VCaP (cell line): ENCODE data around the gene ARHGAP8.

ENCODE experiments used
- H3K27ac ChIP-seq: fragments of 450-650 bp; 2 replicates; pipeline ENCODE4 v1.5.1; 2017
- TF ChIP-seq, protein P1 (sequence below): fragments of 450-650 bp; conservative IDR thresholded peaks from 2 replicates; pipeline ENCODE4 v1.5.1; 2017; ENCODE audit warnings: mild to moderate bottlenecking, moderate library complexity

The ARHGAP8 gene

DNA sequence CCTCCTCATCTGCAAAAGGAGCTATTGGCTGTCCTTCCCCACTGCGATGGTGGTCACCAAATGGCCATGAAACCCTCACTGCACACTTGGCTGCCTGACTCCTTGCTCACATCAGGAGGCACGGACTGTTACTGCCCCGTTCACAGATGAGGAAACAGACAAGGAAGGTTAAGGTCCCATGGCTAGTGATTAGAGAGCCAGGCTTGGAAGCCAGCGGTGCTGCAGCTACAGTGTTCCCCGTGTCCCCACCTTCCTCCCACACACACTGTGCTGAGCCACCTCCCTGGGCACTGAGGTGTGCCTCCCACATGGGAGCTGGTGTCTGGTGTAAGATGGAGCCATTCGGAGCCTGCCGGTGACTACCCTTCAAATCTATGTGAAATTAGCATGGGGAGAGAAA is 2.6 kb downstream of the ARHGAP8 start:
- TF ChIP-seq, protein P1, sequence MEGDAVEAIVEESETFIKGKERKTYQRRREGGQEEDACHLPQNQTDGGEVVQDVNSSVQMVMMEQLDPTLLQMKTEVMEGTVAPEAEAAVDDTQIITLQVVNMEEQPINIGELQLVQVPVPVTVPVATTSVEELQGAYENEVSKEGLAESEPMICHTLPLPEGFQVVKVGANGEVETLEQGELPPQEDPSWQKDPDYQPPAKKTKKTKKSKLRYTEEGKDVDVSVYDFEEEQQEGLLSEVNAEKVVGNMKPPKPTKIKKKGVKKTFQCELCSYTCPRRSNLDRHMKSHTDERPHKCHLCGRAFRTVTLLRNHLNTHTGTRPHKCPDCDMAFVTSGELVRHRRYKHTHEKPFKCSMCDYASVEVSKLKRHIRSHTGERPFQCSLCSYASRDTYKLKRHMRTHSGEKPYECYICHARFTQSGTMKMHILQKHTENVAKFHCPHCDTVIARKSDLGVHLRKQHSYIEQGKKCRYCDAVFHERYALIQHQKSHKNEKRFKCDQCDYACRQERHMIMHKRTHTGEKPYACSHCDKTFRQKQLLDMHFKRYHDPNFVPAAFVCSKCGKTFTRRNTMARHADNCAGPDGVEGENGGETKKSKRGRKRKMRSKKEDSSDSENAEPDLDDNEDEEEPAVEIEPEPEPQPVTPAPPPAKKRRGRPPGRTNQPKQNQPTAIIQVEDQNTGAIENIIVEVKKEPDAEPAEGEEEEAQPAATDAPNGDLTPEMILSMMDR, result no peak
- peak overlapping the region; percentile 96 for H3K27ac ChIP-seq

DNA sequence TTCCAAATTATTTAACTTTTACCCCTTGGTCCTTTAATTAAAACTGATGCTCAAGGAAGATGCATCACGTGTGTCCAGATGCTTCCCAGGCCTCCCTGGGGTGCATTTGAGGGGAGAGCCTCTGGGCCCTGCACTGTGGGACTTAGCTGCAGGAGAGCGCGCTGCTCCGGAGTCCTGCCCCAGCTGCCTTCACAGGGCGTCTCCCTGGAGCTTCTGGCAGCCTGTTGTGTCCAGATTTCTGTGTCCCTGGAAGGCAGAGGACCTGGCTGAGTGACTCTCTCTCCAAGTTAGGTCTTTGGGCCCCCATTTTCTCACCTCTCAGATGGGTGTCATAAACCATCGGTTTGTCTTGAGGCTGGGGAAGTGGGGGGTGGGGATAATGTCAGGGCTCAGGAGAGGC is 3.0 kb downstream of the ARHGAP8 start:
- TF ChIP-seq, protein P1, result no peak
- H3K27ac ChIP-seq, result peak overlapping the region; percentile 96

DNA sequence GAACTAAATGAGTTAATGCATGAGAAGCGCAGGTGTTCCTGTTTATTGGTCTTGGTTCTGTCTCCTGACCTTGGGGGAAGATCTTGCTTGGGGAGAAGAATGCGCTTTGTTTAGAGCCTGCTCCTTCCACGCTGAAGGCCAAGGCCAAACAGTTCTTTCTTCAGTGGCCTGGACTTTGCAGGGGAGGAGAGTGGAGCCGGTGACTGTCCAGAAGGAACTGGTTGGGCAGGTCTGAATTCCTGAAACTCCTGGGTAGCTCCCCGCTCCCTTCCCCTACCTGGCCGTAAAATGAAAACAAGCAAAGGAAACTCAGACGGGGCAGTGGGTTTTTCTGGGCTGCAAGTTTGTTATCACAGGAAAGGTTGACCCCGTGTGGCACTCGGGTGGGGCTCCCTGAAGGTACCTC is 3.6 kb downstream of the ARHGAP8 start:
- H3K27ac ChIP-seq, result peak overlapping the region; percentile 96
- TF ChIP-seq, protein P1, result no peak

DNA sequence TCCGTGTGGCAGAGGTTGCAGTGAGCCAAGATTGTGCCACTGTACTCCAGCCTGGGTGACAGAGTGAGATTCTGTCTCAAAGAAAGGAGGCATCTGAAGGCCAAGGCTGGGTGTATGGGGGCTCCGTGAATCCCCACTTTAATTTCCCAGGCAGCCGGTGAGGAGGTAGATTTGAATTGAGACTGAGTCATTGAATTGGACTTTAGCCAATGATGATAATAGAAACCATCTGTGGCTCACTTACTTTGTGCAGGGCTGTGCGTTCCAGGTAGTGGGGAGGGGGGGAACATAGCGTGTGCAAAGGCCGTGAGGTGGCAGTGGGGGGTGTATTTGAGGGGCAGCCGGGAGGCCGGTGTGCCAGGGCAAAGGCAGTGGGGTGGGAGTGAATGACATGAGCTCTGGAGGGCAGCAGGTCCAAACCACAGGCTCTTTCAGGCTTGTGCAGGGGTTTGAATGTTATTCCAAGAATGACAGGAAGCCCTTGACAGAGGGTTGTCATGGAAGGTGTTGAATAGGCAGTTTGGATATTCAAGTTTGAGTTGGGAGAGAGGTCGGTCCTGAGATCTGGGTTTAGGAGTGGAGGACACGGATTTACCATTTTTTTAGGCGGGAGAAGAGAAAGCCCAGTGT is 6.1 kb downstream of the ARHGAP8 start:
- H3K27ac ChIP-seq, result peak overlapping the region; percentile 96; the same call in 1 of the 2 replicates
- TF ChIP-seq, protein P1, result no peak

DNA sequence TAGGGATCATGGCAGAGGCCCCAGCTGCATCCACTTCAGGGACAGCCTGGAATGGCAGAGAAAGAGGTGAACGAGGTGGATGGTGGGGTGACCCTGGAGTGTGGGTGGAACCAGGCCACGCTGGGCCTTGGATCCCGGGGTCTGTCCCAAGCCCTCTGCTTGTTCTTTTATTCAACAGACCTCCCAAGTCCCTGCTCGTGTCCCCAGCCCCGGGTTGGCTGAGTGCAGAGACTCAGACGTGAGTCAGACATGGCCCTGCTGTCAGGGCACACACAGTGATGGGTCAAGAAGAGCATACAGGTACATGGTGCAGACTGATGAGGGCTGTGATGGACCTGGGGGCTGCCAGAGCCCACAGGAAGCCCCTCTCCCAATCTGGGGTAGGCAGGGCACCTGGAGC is 6.6 kb downstream of the ARHGAP8 start:
- H3K27ac ChIP-seq, result peak overlapping the region; percentile 96; the same call in 1 of the 2 replicates
- TF ChIP-seq, protein P1, result no peak

DNA sequence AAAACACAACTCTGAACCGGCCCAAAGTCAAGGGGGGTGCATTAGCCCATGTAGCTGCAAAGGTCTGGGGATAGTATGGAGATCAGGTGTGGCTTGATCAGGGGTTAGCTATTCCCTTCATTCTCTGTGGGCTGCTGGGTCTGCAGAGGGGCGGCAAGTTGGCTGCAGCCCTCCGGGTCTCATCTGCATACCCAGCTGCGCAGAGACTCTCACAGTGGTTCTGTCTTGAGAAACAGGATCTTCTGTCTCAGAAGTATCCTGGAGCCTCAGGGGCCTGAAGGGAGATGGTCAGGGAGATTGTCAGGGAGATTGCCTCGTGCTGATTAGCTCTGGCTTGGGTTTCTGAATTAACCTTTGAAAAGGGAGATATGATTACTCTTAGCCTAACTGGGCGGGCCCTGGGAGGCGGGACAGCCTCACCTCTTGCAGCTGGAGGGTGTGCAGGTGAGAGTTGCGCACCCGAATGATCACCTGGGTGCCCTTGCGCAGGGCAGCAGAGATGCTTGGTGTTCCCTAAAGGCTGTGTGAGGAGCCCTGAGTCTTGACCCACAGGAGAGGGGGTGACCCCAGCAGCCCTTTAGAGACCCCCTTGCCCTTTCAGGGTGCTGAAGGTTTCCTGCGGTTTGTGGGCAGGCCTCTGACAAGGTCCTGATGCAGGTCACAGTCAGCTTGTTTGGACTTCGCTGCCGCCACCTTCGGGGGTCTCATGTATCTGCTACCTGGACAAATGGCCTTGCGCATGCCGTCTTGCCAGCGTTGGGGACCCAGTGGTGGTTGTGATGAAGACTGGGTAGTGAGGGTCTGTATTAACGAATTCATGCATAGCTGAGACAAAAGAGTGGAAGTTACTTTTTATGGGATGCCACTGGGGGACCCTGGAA is 7.3 kb downstream of the ARHGAP8 start:
- H3K27ac ChIP-seq, result no peak overlapping the region
- TF ChIP-seq, protein P1, result no peak

DNA sequence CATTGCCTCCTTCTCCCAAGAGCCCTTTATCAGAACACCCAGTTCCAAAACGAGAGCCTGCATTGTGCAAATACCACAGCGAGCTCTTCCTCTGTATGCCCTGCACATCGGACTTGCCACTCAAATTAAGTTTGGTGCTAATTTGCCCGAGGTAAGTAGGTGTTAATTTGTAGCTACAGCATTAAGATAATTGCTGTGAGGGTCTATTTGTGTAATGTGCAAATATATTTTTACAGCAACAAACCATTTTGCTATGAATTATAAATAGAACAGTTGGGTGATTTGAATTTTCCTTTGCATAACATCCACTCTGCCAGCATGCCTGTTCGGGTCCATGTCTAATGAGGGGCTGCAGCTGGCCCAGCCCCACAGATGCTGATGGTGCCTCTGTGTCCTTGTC is 8.1 kb downstream of the ARHGAP8 start:
- no peak overlapping the region for H3K27ac ChIP-seq
- TF ChIP-seq, protein P1, result no peak
